Gastrocnemius medialis (tissue), 4 donors: Measurements from ENCODE around the gene SRP19. TPM values are rescaled to one million over a fixed set of nuclear protein-coding genes. Genes with fewer than 3 reads are reported as not detected.

Source experiments
- ATAC-seq, 2 donors: fragments of 150-250 bp; one replicate each; pipeline ENCODE4 v1.9.1; 2016
- DNase-seq, 2 donors: peaks; one replicate each; pipeline ENCODE4 v3.0.0-alpha.2; 2019
- H3K27ac ChIP-seq, 4 donors: fragments of 200-600 bp; sonication (generic); 1 replicate in 1 of 4; 2 replicates in 3 of 4; pipeline ENCODE4 v1.5.1; 2016 to 2018; ENCODE audit warnings: mild to moderate bottlenecking in 2 of 4, moderate library complexity in 1 of 4
- H3K27me3 ChIP-seq, 3 donors: fragments of 200-600 bp; sonication (generic) in 2 of 3; 1 replicate in 1 of 3; 2 replicates in 2 of 3; pipeline versions ENCODE4 v1.5.1 to v1.6.0; 2016 to 2019; ENCODE audit warnings: mild to moderate bottlenecking in 1 of 3, moderate library complexity in 1 of 3
- H3K36me3 ChIP-seq, 2 donors: fragments of 200-600 bp; sonication (generic) in 1 of 2; one replicate each; pipeline ENCODE4 v1.5.1; 2017 to 2018
- H3K4me1 ChIP-seq, 2 donors: fragments of 200-600 bp; sonication (generic) in 1 of 2; one replicate each; pipeline ENCODE4 v1.5.1; 2016 to 2017; ENCODE audit warnings: mild to moderate bottlenecking in 2 of 2
- H3K4me3 ChIP-seq, 4 donors: fragments of 200-600 bp; sonication (generic) in 3 of 4; 1 replicate in 1 of 4; 2 replicates in 3 of 4; pipeline ENCODE4 v1.5.1; 2016 to 2019; ENCODE audit warnings: mild to moderate bottlenecking in 2 of 4
- H3K9me3 ChIP-seq, 3 donors: fragments of 200-600 bp; sonication (generic) in 2 of 3; 1 replicate in 1 of 3; 2 replicates in 2 of 3; pipeline ENCODE4 v1.5.1; 2016 to 2019
- POLR2A ChIP-seq, 2 donors: fragments of 450-650 bp; IDR thresholded peaks; one replicate each; pipeline ENCODE4 v1.6.1; 2017; ENCODE audit warnings: antibody characterized with exemption in 2 of 2, mild to moderate bottlenecking in 2 of 2, moderate library complexity in 2 of 2
- in situ Hi-C, 4 donors: fragments of 200-750 bp; cut with MboI; loops; one replicate each; pipeline versions ENCODE4 v1.15.0 to v1.8.0; 2017; ENCODE audit warnings: low sequenced_read_pairs in 4 of 4
- intact Hi-C: fragments of 100-400 bp; cut with DNase I; formaldehyde crosslinking; loops from one replicate; pipeline ENCODE4 v1.15.1; 2023; ENCODE audit warnings: low total_unique reads
- total RNA-seq, 4 donors: library from RNA; depleted of rRNA; stranded (reverse); fragments of >200 nt; gene quantifications; one replicate each; pipeline versions ENCODE4 v1.1.0 to v1.2.3, GENCODE V29; 2016
- TF ChIP-seq, protein P1 (sequence below), 5 experiments: fragments of 450-650 bp in 3 of 5; fragments of 200-600 bp in 2 of 5; sonication (generic) in 2 of 5; IDR thresholded peaks in 4 of 5; conservative IDR thresholded peaks in 1 of 5; 1 replicate in 4 of 5; 2 replicates in 1 of 5; pipeline ENCODE4 v1.5.1; 2016 to 2019; ENCODE audit warnings: antibody characterized with exemption in 5 of 5, mild to moderate bottlenecking in 3 of 5, moderate library complexity in 3 of 5

The SRP19 gene
- total RNA-seq, 4 donors from 2014 or later = 40.4 to 63.8 (median 55.0) TPM

DNA sequence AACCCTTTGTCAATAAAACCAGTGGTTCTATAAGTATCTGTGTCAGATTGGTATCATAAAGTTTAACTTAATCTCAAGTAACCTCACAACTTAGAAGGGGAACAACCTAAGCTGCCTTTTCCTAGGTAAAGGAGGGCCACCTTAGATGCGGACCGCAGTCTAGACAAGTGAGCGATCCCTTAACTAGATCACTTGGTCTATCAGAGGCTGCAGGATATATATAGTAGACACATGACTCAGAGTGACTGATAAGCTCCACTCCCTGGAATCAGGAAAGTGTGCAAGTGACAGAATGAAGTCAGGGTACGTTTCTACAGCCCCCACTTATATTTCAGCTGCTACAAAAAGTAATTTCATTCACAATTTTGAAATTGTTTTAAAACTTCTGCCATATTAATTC, 53.5 kb downstream of the SRP19 start:
- peak overlapping the region; percentile 19 to 63 (median 32) for H3K27ac ChIP-seq
- peaks cover 0 to 35% of the 10 kb centered on the region in 2 donors for H3K36me3 ChIP-seq
- H3K27me3 ChIP-seq = no peaks in the 10 kb centered on the region
- no peak for TF ChIP-seq POLR2A (IDR thresholded peaks at IDR 0.05)
- TF ChIP-seq, protein P1, sequence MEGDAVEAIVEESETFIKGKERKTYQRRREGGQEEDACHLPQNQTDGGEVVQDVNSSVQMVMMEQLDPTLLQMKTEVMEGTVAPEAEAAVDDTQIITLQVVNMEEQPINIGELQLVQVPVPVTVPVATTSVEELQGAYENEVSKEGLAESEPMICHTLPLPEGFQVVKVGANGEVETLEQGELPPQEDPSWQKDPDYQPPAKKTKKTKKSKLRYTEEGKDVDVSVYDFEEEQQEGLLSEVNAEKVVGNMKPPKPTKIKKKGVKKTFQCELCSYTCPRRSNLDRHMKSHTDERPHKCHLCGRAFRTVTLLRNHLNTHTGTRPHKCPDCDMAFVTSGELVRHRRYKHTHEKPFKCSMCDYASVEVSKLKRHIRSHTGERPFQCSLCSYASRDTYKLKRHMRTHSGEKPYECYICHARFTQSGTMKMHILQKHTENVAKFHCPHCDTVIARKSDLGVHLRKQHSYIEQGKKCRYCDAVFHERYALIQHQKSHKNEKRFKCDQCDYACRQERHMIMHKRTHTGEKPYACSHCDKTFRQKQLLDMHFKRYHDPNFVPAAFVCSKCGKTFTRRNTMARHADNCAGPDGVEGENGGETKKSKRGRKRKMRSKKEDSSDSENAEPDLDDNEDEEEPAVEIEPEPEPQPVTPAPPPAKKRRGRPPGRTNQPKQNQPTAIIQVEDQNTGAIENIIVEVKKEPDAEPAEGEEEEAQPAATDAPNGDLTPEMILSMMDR (IDR thresholded peaks at IDR 0.05 in 4 of 5, conservative IDR thresholded peaks at IDR 0.05 in 1 of 5) = no peak
- H3K9me3 ChIP-seq = no peaks in the 10 kb centered on the region
- in situ Hi-C loops = loop anchor here in 2 of 4 donors (10.0 kb wide), 2 partner anchors 50 to 60 kb away; partner anchors contain the start of gene SRP19 (in 1 of the 2)
- no peak overlapping the region for H3K4me3 ChIP-seq
- ATAC-seq = peak; percentile 86 to 88
- DNase-seq = no peak
- intact Hi-C loops = no loop called here
- H3K4me1 ChIP-seq = peaks cover 40 to 61% of the 10 kb centered on the region in 2 donors

DNA sequence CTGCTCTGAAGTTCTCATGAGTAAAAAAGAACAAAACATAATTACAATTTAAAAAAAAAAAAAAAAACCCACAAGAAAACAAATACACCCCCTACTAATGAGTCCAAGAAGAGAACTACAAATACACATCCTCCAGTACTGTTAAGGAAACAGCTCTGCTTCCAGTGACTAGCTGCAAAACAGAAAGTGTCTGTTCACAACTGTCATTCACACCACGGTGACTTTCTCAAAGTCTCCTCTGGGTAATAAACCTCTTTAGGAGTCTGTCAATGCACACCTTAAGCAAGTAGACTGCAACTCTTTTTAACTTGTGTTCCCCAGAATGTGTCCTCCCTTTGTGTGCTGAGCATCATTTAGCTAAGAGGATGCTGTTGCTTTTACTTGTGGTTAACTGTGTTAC, 54.7 kb downstream of the SRP19 start:
- Histone ChIP-seq H3K27me3 (no peaks in the 10 kb centered on the region), H3K27ac (peak overlapping the region in 2 of 4 donors; percentile 28 to 63), H3K4me3 (no peak overlapping the region), H3K36me3 (peaks cover 0 to 28% of the 10 kb centered on the region in 2 donors), H3K4me1 (peaks cover 52 to 74% of the 10 kb centered on the region in 2 donors), H3K9me3 (no peaks in the 10 kb centered on the region)
- no peak for DNase-seq
- intact Hi-C loops = no loop called here
- in situ Hi-C loops = loop anchor here in 2 of 4 donors (10.0 kb wide), 2 partner anchors 51 to 61 kb away; partner anchors contain the start of gene SRP19 (in 1 of the 2)
- TF ChIP-seq, protein P1 (IDR thresholded peaks at IDR 0.05 in 4 of 5, conservative IDR thresholded peaks at IDR 0.05 in 1 of 5) = no peak
- TF ChIP-seq POLR2A (IDR thresholded peaks at IDR 0.05) = no peak
- no peak for ATAC-seq

DNA sequence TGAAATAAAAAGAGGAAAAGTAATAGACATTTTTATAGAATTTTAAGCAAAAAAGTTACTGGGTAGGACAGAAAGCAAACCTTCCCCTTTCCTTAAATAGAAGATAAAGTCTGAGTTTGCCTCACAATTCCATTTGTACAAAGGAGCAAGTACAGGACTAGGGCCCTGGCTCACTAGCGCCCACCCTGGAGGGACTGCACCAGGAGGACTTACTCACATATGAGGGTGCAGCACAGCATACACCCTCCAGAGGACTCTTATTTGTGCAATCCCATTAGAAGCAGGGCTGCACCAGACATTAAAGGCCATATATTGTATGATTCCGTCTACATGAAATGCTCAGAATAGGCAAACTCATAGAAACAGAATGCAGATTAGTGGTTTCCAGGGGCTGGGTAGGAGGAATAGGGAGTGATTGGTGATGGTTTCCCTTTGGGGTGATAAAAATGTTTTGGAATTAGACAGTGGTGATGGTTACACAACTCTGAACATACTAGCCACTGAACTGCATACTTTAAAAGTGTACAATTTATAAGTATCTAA, 56.4 kb downstream of the SRP19 start:
- Histone ChIP-seq H3K4me1 (peaks cover 54 to 71% of the 10 kb centered on the region in 2 donors), H3K9me3 (no peaks in the 10 kb centered on the region), H3K4me3 (no peak overlapping the region), H3K27me3 (no peaks in the 10 kb centered on the region), H3K36me3 (peaks cover 0 to 27% of the 10 kb centered on the region in 2 donors), H3K27ac (peak overlapping the region in 1 of 4 donors; percentile 24)
- ATAC-seq = no peak
- intact Hi-C loops = no loop called here
- TF ChIP-seq, protein P1 (IDR thresholded peaks at IDR 0.05 in 4 of 5, conservative IDR thresholded peaks at IDR 0.05 in 1 of 5) = no peak
- no peak for TF ChIP-seq POLR2A (IDR thresholded peaks at IDR 0.05)
- in situ Hi-C loops = loop anchor here in 2 of 4 donors (10.0 kb wide), 2 partner anchors 53 to 63 kb away; partner anchors contain the start of gene SRP19 (in 1 of the 2)
- no peak for DNase-seq

DNA sequence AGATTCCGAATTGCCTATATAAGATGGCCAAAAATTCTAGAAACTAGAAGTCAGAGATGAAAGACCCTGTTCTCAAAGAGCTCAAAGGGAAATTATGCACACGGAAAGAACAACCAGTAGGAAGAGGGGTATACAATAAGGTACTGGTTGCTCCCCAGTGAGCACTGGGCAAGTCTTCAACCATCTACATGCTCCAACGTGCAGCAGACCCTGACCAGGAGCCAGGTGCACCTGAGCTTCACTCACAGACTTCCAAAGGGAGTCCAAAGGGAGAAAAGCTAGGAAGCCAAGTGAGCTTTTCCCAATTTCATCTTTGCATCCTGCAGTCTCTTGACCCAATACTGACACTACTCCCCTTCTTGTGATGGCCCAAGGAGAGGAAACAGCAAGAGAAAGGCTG, 57.0 kb downstream of the SRP19 start:
- DNase-seq (no peak), ATAC-seq (no peak)
- peaks cover 0 to 27% of the 10 kb centered on the region in 2 donors for H3K36me3 ChIP-seq
- in situ Hi-C loops = loop anchor here in 2 of 4 donors (10.0 kb wide), 2 partner anchors 53 to 63 kb away; partner anchors contain the start of gene SRP19 (in 1 of the 2)
- peak overlapping the region in 1 of 4 donors; percentile 12 for H3K27ac ChIP-seq
- TF ChIP-seq POLR2A (IDR thresholded peaks at IDR 0.05) = no peak
- no peak overlapping the region for H3K4me3 ChIP-seq
- intact Hi-C loops = no loop called here
- H3K4me1 ChIP-seq = peaks cover 54 to 73% of the 10 kb centered on the region in 2 donors
- H3K9me3 ChIP-seq = no peaks in the 10 kb centered on the region
- H3K27me3 ChIP-seq = no peaks in the 10 kb centered on the region

DNA sequence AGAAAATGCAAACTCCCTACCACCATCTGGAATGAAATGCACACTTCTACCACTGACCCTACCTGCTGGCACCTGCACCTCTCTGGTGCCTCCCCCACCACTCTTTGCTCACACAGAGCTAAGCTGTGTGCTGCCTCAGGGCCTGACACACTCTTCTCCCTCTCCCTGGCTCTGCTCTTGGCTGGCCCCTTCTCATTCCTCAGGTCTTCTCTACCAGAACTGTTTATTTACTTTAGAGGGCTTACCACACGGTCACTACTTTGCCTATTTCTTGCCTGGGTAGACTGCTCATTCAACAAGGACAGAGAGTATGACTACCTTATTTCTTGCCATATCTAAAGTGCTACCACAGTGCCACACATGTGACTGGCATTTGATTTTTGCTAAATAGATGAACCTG, 57.6 kb downstream of the SRP19 start:
- Histone ChIP-seq H3K4me1 (peaks cover 51 to 74% of the 10 kb centered on the region in 2 donors), H3K4me3 (no peak overlapping the region), H3K27me3 (no peaks in the 10 kb centered on the region), H3K36me3 (peaks cover 0 to 27% of the 10 kb centered on the region in 2 donors), H3K9me3 (no peaks in the 10 kb centered on the region), H3K27ac (peak overlapping the region in 1 of 4 donors; percentile 12)
- TF ChIP-seq, protein P1 (IDR thresholded peaks at IDR 0.05 in 4 of 5, conservative IDR thresholded peaks at IDR 0.05 in 1 of 5) = no peak
- TF ChIP-seq POLR2A (IDR thresholded peaks at IDR 0.05) = no peak
- in situ Hi-C loops = loop anchor here in 2 of 4 donors (10.0 kb wide), 2 partner anchors 54 to 64 kb away; partner anchors contain the start of gene SRP19 (in 1 of the 2)
- intact Hi-C loops = no loop called here
- ATAC-seq (no peak), DNase-seq (no peak)
